ENCODE measurements around the gene KLF17.

- TF ChIP-seq EZH2 (IDR thresholded peaks at IDR 0.05; ENCODE audit: insufficient read depth, poor library complexity, severe bottlenecking) (no peak), EZH2phosphoT487 (IDR thresholded peaks at IDR 0.05; ENCODE audit: insufficient read depth, low read depth) (no peak)
These were observed 22.9 kb downstream of the KLF17 start, which contains the start of gene KLF18 for GRCh38 chr1:44141531-44141930.
